PC-3 (cell line): ENCODE measurements around the gene AKAP7. TPM values are rescaled to one million over a fixed set of nuclear protein-coding genes. Genes with fewer than 3 reads are reported as not detected.
A peak's percentile ranks its signal among the peaks of the same experiment; 100 is the strongest.

Experiments
- ATAC-seq: fragments of 200-7000 bp; cut with Tn5 transposase; 2 replicates; pipeline ENCODE4 v1.9.1; 2020; ENCODE audit warnings: mild to moderate bottlenecking, moderate library complexity
- BruUV-seq: library from RNA; stranded (reverse); fragments of 400-500 nt; replicated peaks from 2 replicates; lab custom pipeline; 2021; lab: Mats Ljungman, UMichigan
- CTCF ChIA-PET: fragments of 300-600 bp; sonication (Branson Sonifier 250); formaldehyde crosslinking; loops from one replicate; lab custom pipeline; 2022; ENCODE audit warnings: antibody characterized with exemption; lab: Charles Lee
- POLR2A ChIA-PET: fragments of 300-600 bp; sonication (Branson Sonifier 250); formaldehyde crosslinking; loops from one replicate; lab custom pipeline; 2022; ENCODE audit warnings: antibody characterized with exemption; ENCODE audit not compliant: unreplicated experiment; lab: Charles Lee
- DNase-seq: peaks from one replicate; pipeline ENCODE4 v3.0.0-alpha.2; 2015
- H2AFZ ChIP-seq: fragments of 300-600 bp; sonication (generic); 2 replicates; pipeline ENCODE4 v1.6.0; 2016; ENCODE audit warnings: antibody characterized with exemption, low read length
- H3F3A ChIP-seq: fragments of 300-600 bp; sonication (generic); one replicate; pipeline ENCODE4 v1.6.0; 2017; ENCODE audit warnings: antibody characterized with exemption, low read length, control low read depth, mild to moderate bottlenecking; ENCODE audit not compliant: unreplicated experiment
- H3K27ac ChIP-seq: fragments of 300-600 bp; sonication (generic); 2 replicates; pipeline ENCODE4 v1.5.1; 2016; ENCODE audit warnings: mild to moderate bottlenecking, low read length
- H3K27me3 ChIP-seq: fragments of 300-600 bp; sonication (generic); 2 replicates; pipeline ENCODE4 v1.6.1; 2016; ENCODE audit warnings: low read length, mixed read lengths
- H3K36me3 ChIP-seq: fragments of 300-600 bp; sonication (generic); 2 replicates; pipeline ENCODE4 v1.6.1; 2016; ENCODE audit warnings: low read depth, mixed run types, low read length, mixed read lengths
- H3K4me1 ChIP-seq: fragments of 300-600 bp; sonication (generic); 2 replicates; pipeline ENCODE4 v1.5.1; 2016; ENCODE audit warnings: low read length; ENCODE audit not compliant: insufficient read depth
- H3K4me2 ChIP-seq: fragments of 300-600 bp; sonication (generic); 2 replicates; pipeline ENCODE4 v1.6.0; 2016; ENCODE audit warnings: low read length
- H3K4me3 ChIP-seq: fragments of 300-600 bp; sonication (generic); 2 replicates; pipeline ENCODE4 v1.5.1; 2016; ENCODE audit warnings: mild to moderate bottlenecking, low read length, mixed read lengths
- H3K79me2 ChIP-seq: fragments of 300-600 bp; sonication (generic); 2 replicates; pipeline ENCODE4 v1.6.1; 2017; ENCODE audit warnings: low read length, mixed read lengths
- H3K9ac ChIP-seq: fragments of 300-600 bp; sonication (generic); 2 replicates; pipeline ENCODE4 v1.6.0; 2016; ENCODE audit warnings: mild to moderate bottlenecking, low read length
- H3K9me2 ChIP-seq: fragments of 300-600 bp; sonication (generic); replicated peaks from 2 replicates; pipeline ENCODE4 v1.6.1; 2016; ENCODE audit warnings: mixed run types, low read length, mixed read lengths
- H3K9me3 ChIP-seq: fragments of 300-600 bp; sonication (generic); 2 replicates; pipeline ENCODE4 v1.6.1; 2016; ENCODE audit warnings: low read length, mixed read lengths
- H4K20me1 ChIP-seq: fragments of 300-600 bp; sonication (generic); 2 replicates; pipeline ENCODE4 v1.6.1; 2016; ENCODE audit warnings: low read length, mixed read lengths
- CTCF ChIP-seq: fragments of 300-600 bp; sonication (generic); conservative IDR thresholded peaks from 2 replicates; pipeline ENCODE4 v1.5.1; 2017; ENCODE audit warnings: antibody characterized with exemption, low read depth, mild to moderate bottlenecking, low read length
- EZH2 ChIP-seq: fragments of 300-600 bp; sonication (generic); IDR thresholded peaks from one replicate; pipeline ENCODE4 v1.6.1; 2017; ENCODE audit warnings: antibody characterized with exemption, mild to moderate bottlenecking, low read length; ENCODE audit not compliant: unreplicated experiment
- EZH2phosphoT487 ChIP-seq: fragments of 300-600 bp; sonication (generic); IDR thresholded peaks from 2 replicates; pipeline ENCODE4 v1.6.1; 2018; ENCODE audit warnings: mild to moderate bottlenecking, antibody characterized with exemption, low read length, borderline replicate concordance
- intact Hi-C: fragments of 100-400 bp; cut with micrococcal nuclease; formaldehyde crosslinking; loops from 2 replicates; pipeline ENCODE4 v1.9.0; 2023
- total RNA-seq: library from RNA; depleted of rRNA; stranded (reverse); fragments of >200 nt; gene quantifications from 2 replicates; pipeline ENCODE4 v1.2.3, GENCODE V29; 2014

The AKAP7 gene
- total RNA-seq, 1 experiment from 2014 or later: 3.6 TPM

GRCh38 chr6:131156411-131156810, 21.1 kb downstream of the AKAP7 start:
- no TSS peak for BruUV-seq
- H3K9me3 ChIP-seq: no peaks in the 10 kb centered on the region
- no peaks in the 10 kb centered on the region for H4K20me1 ChIP-seq
- no peaks in the 10 kb centered on the region for H3K27me3 ChIP-seq
- no peak overlapping the region for H3K27ac ChIP-seq
- POLR2A ChIA-PET: no interaction called here
- intact Hi-C loops: no loop called here
- ATAC-seq: no peak
- H3K4me1 ChIP-seq: peaks cover 9% of the 10 kb centered on the region; the same call in 1 of the 2 replicates
- no peak for DNase-seq
- no peaks in the 10 kb centered on the region for H3K9me2 ChIP-seq
- no peaks in the 10 kb centered on the region for H3F3A ChIP-seq
- H3K4me2 ChIP-seq: no peak overlapping the region
- H3K9ac ChIP-seq: no peak overlapping the region
- TF ChIP-seq EZH2phosphoT487 (no peak), EZH2 (no peak), CTCF (no peak)
- H3K79me2 ChIP-seq: no peaks in the 10 kb centered on the region
- CTCF ChIA-PET: no interaction called here
- no peak overlapping the region for H2AFZ ChIP-seq
- no peak overlapping the region for H3K4me3 ChIP-seq
- H3K36me3 ChIP-seq: no peaks in the 10 kb centered on the region

DNA sequence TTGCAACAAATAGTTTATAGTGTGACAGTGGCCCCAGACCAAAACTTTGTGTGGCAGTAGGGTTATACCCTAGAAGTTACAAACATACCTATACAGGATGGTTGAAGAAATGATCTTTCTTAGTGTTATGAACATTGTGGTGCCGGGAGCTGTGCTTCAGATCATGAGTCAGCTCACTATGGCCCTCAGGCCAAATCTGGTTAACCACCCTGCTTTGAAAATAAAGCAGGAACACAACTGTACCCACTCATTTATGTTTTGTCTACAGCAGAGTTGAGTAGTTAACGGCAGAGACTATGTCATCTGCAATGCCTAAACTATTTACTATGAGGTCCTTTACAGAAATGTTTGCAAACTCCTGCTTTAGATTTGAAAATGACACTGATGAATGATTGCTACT, 24.3 kb downstream of the AKAP7 start:
- ATAC-seq (peak; percentile 71), DNase-seq (peak; percentile 70)
- Histone ChIP-seq H3K4me1 (peaks cover 9% of the 10 kb centered on the region; the same call in 1 of the 2 replicates), H3K27me3 (no peaks in the 10 kb centered on the region), H3F3A (no peaks in the 10 kb centered on the region), H3K9me2 (no peaks in the 10 kb centered on the region), H4K20me1 (no peaks in the 10 kb centered on the region), H2AFZ (no peak overlapping the region), H3K4me3 (no peak overlapping the region), H3K4me2 (no peak overlapping the region), H3K9ac (no peak overlapping the region), H3K36me3 (no peaks in the 10 kb centered on the region), H3K9me3 (no peaks in the 10 kb centered on the region), H3K79me2 (no peaks in the 10 kb centered on the region), H3K27ac (no peak overlapping the region)
- BruUV-seq: no TSS peak
- intact Hi-C loops: no loop called here
- ChIA-PET POLR2A (no interaction called here), CTCF (no interaction called here)
- TF ChIP-seq CTCF (no peak), EZH2 (no peak), EZH2phosphoT487 (no peak)

DNA sequence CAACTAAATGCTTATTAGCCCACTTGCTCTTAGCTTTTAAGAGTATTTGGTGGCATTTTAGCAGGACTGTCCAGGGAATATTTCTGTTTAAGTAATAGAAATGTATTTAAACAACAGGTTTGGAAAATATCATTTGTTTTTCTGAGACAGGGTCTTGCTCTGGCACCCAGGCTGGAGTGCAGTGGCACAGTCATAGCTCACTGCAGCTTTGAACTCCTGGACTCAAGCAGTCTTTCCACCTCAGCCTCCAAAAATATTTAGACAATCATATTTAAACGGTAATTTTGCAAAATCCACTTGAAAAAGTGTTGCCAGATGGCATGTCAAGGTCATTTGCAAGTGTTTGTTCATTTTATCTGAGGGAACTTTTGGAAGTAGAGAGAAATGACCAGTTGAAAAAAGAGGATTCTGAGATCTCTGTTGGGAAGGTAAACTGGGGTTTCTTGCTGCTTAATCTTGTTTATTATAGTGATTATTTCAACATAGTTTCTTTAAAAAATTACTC, 25.0 kb downstream of the AKAP7 start:
- BruUV-seq: no TSS peak
- no peaks in the 10 kb centered on the region for H4K20me1 ChIP-seq
- H3F3A ChIP-seq: no peaks in the 10 kb centered on the region
- ChIA-PET POLR2A (no interaction called here), CTCF (no interaction called here)
- H3K9me3 ChIP-seq: no peaks in the 10 kb centered on the region
- H3K9me2 ChIP-seq: no peaks in the 10 kb centered on the region
- no peaks in the 10 kb centered on the region for H3K27me3 ChIP-seq
- no peak overlapping the region for H3K4me3 ChIP-seq
- no peak overlapping the region for H3K27ac ChIP-seq
- TF ChIP-seq EZH2: no peak
- TF ChIP-seq EZH2phosphoT487: no peak
- TF ChIP-seq CTCF: no peak
- intact Hi-C loops: no loop called here
- H3K4me2 ChIP-seq: no peak overlapping the region
- DNase-seq (no peak), ATAC-seq (no peak)
- no peak overlapping the region for H2AFZ ChIP-seq
- H3K4me1 ChIP-seq: peaks cover 9% of the 10 kb centered on the region; the same call in 1 of the 2 replicates
- no peak overlapping the region for H3K9ac ChIP-seq
- no peaks in the 10 kb centered on the region for H3K79me2 ChIP-seq
- H3K36me3 ChIP-seq: no peaks in the 10 kb centered on the region
